HFF-Myc (cell line): ENCODE data around the gene ALKBH1.
"Not testable (repeated sequence)": the region's sequence is repeated elsewhere in the genome, so short reads cannot be mapped to it uniquely, and the experiment has no call there.

Experiments
- DNase-seq: peaks from one replicate; pipeline ENCODE4 v3.0.0-alpha.2; 2011; ENCODE audit warnings: low read depth; ENCODE audit errors: extremely low read depth
- H3K4me3 ChIP-seq: replicated peaks from 2 replicates; pipeline ENCODE4 v1.5.1; 2011; ENCODE audit warnings: low read depth, mild to moderate bottlenecking, control low read depth, low read length
- TF ChIP-seq, protein P1 (sequence below): IDR thresholded peaks from 2 replicates; pipeline ENCODE4 v1.5.1; 2012; ENCODE audit warnings: mild to moderate bottlenecking, low read depth, low read length, control low read depth; ENCODE audit errors: missing control alignments

Gene ALKBH1

DNA sequence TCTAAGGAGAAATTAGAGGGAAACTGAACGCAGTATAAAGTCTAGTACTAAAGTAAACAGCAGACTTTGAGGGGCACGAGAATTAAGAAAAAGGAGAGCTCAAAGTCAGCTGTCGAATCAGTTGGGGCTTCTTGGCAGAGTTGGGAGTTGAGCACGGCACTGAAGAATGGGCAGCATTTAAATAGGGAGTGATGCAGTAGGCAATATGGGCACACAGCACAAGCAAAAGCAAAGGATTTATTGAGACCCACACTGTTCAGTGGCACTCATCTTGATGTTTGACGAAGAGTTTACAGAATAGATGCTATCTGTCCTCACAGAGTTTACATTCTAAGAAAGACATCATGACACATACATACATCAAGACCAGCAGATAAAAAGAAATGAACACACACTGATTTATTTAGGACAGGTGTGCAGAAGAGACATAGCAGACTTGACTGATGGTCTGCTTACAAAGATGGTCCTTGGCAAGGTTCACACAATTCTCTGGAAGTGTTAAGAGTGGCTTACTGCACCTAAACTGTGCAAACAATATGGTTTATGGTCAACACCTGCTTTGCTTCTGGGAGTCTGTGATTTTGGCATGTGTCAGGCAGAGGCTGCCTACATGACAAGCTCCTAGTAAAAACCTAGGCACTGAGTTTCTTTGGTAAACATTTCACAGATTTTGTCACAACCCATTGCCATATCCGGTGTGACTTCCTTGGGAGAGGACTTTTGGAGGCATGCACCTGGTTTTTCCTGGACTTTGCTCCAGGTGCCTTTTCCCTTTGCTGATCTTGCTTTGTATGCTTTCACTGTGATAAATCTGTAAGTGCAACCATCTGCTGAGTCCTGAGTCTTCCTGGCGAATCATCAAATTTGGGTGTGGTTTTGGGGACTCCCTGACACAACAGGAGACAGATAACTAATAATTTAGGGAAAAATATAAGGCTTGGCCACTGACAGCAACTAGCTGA lies 26.3 kb downstream of the ALKBH1 start:
- no peak overlapping the region for H3K4me3 ChIP-seq
- DNase-seq = peak; percentile 27
- TF ChIP-seq, protein P1, sequence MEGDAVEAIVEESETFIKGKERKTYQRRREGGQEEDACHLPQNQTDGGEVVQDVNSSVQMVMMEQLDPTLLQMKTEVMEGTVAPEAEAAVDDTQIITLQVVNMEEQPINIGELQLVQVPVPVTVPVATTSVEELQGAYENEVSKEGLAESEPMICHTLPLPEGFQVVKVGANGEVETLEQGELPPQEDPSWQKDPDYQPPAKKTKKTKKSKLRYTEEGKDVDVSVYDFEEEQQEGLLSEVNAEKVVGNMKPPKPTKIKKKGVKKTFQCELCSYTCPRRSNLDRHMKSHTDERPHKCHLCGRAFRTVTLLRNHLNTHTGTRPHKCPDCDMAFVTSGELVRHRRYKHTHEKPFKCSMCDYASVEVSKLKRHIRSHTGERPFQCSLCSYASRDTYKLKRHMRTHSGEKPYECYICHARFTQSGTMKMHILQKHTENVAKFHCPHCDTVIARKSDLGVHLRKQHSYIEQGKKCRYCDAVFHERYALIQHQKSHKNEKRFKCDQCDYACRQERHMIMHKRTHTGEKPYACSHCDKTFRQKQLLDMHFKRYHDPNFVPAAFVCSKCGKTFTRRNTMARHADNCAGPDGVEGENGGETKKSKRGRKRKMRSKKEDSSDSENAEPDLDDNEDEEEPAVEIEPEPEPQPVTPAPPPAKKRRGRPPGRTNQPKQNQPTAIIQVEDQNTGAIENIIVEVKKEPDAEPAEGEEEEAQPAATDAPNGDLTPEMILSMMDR = no peak

GRCh38 chr14:77674931-77675330 lies 32.9 kb downstream of the ALKBH1 start:
- H3K4me3 ChIP-seq = no peak overlapping the region
- no peak for DNase-seq
- TF ChIP-seq, protein P1 = no peak

DNA sequence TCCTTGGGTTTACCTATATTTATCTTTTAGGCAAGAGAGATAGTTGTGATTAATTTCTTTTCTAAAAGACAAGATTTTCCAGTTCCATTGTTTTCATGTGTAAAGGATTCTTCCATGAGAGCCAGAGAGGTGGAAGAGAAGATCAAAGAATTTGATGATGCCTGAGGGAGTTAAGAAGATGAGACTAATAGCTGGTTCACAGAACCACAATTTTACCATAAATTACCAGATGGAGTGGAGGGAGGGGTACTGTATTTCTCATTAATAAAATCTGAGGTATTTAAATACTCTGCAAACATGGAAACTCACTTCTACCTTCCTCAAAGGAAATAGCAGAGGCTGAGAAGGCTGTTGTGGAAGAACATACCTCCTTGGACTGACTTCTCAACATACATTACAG lies 34.6 kb downstream of the ALKBH1 start:
- no peak overlapping the region for H3K4me3 ChIP-seq
- no peak for DNase-seq
- TF ChIP-seq, protein P1 = no peak

DNA sequence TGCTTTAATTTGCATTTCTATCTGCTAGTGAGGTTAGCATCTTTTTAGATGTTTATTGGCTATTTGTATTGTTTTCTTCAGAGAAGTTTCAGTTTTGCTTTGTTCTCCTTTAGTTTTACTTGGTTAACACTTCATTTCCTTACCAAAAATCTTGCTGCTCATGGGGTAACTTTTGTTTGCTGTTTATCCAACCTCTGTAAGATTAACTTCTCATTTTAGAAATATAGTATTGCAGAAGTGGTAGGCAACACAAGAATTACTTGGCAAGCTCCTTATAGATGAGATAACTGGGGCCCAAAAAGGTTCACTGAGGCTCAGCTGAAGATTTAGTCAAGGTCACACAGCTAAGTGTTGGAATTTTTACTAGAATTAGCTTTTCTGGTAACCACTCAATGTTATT lies 40.5 kb downstream of the ALKBH1 start:
- DNase-seq = no peak
- TF ChIP-seq, protein P1 = no peak

DNA sequence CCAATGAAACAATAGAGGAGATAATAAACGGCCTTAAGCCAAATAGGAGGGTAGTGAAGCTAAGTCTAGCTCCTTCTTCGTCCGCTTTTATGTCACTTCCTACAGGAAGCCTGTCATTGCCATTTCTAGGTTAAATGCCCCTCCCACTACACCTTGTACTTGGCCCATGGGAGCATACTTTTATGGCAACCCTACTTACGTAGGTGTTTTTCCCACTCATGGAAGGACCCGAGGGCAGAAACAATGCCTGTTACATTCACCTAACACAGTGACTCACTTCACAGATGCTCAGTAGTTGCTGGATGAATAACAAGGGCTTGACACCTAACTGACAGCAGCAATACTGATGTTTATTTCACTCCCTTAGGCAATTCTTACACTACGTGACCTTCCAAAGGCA lies 44.5 kb downstream of the ALKBH1 start:
- no peak for DNase-seq
- H3K4me3 ChIP-seq = no peak overlapping the region
- TF ChIP-seq, protein P1 = no peak

More for the DNA sequence above, 40.5 kb downstream of the ALKBH1 start:
- H3K4me3 ChIP-seq = no peak overlapping the region

- DNase-seq, H3K4me3 ChIP-seq: not testable (repeated sequence)
Observed at GRCh38 chr14:77661562-77661961, 46.3 kb downstream of the ALKBH1 start.

DNA sequence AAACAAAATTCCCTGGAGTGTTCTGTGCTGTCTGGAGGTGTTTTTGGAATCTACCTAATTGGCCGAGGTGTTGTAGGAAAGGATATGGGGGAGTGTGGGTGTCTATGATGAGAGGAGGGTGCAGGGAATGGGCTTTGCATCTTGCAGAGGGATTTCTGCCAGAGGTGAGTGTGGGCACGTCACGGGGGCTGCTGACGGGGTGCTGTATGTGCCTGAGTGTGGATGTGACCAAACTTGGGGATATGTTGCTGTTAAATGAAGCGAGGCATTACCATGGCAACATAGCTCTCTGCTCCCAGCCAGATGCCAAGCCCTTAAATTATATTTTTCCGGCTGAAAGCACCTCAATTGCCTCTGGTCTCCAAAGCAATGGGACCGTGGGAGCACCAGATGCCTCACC lies 47.1 kb downstream of the ALKBH1 start:
- TF ChIP-seq, protein P1 = no peak
- no peak overlapping the region for H3K4me3 ChIP-seq
- no peak for DNase-seq
